ENCODE data around the gene VIM.
"Not testable (repeated sequence)": the region's sequence is repeated elsewhere in the genome, so short reads cannot be mapped to it uniquely, and the experiment has no call there.

The VIM gene

DNA sequence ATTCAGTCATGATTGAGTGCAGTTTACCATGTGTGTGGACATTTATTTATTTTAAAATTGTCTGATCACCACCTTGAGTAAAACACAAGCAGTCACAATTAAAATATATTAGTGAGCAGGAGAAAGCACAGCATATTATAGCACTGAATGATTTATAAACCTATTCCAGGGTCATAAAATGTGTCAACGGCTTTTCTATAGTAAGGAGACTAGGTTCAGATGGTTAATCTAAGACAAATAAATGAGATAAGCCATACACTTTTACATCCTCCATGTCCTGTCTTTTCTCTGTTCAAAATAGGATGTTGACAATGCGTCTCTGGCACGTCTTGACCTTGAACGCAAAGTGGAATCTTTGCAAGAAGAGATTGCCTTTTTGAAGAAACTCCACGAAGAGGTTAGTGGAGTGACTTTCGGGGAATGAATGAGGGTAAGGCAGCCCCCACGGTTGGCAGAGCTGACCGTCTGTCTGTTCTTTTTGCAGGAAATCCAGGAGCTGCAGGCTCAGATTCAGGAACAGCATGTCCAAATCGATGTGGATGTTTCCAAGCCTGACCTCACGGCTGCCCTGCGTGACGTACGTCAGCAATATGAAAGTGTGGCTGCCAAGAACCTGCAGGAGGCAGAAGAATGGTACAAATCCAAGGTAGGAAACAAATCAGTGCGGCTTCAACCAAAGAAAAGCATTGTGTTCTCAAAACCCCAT, 5.4 kb downstream of the VIM start:
- DNase-seq: no peak

DNA sequence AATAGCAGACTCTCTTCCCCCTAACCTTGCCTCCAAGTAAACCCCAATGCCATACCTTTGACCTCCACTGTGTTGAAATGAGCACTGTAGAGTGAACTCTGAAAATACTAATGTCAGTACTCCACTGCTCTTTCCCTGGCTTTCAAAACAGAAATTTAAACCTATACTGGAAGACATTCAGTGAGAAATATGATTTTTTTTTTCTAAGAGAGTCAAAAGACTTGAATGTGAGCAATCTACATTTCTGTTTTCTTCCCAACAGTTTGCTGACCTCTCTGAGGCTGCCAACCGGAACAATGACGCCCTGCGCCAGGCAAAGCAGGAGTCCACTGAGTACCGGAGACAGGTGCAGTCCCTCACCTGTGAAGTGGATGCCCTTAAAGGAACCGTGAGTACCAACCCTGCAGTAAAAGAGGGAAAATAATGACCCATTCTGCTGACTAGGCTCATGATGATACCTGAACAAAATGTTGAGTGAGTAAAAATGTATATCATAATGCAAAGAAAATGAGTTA, 6.4 kb downstream of the VIM start:
- DNase-seq: no peak

DNA sequence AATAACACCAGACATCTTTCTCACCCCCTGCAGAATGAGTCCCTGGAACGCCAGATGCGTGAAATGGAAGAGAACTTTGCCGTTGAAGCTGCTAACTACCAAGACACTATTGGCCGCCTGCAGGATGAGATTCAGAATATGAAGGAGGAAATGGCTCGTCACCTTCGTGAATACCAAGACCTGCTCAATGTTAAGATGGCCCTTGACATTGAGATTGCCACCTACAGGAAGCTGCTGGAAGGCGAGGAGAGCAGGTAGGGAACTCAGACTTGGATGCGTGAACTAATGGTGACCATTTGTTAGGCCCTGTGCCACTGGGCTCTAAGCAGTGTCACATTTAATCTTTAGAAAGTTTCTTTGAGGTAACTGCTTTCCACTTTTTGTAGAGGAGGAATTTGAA, 7.1 kb downstream of the VIM start:
- DNase-seq: no peak

DNA sequence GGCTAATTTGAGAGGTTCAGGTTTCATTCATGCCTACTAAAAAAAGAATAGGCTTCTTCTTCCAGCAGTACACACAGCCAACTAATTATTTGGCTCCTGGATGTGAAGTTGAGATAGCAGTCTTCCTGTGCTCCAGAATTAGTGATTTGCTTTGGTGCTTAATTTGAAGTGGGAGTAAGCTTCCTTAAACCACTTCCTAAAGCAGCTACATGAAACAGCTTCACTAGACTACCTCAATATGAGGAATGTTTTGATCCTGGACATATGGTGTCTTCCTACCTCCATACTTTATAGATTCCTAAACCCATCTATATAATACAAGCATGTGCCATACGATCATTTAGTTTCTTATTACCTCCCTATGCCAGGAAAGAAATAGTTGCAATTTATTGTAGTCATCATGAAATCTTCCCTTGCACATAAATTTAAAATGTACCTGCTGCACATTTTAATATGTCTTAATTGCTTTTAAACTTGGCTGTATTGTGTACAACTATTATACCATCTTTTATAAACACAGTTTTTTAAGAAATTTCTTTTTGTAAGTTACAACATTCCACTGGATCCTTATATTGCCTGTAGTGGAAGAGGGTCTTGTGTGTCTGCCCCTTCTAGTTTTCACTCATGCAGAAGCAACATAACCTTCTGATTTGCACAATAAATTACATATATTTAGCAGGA, 8.6 kb downstream of the VIM start:
- DNase-seq: no peak

DNA sequence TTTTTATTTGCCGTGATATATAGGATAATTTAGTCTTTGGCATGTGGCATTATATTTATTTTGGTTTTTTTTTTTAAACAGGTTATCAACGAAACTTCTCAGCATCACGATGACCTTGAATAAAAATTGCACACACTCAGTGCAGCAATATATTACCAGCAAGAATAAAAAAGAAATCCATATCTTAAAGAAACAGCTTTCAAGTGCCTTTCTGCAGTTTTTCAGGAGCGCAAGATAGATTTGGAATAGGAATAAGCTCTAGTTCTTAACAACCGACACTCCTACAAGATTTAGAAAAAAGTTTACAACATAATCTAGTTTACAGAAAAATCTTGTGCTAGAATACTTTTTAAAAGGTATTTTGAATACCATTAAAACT, 9.1 kb downstream of the VIM start:
- DNase-seq: no peak

DNA sequence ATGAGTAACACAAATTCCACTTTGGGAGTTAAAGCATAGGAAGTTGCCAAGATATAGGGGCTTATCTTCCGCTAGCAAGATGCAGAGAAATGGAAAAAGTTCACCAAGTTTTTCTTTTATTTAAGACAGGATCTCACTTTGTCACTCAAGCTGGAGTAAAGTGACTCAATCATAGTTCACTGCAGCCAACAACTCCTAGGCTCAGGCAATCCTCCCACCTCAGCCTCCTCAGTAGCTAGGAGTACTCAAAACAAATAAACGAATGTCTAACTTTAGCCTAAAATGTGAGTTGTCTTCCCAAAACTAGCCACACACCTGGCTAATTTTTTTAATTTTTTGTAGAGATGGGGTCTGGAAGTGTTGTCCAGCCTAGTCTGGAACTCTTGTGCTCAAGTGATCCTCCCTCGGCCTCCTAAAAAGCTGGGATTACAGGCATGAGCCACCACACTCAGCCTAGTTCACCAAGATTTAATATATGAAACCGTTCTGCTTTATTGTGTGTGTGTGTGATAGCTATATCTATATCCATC, 9.9 kb downstream of the VIM start:
- no peak for DNase-seq

DNA sequence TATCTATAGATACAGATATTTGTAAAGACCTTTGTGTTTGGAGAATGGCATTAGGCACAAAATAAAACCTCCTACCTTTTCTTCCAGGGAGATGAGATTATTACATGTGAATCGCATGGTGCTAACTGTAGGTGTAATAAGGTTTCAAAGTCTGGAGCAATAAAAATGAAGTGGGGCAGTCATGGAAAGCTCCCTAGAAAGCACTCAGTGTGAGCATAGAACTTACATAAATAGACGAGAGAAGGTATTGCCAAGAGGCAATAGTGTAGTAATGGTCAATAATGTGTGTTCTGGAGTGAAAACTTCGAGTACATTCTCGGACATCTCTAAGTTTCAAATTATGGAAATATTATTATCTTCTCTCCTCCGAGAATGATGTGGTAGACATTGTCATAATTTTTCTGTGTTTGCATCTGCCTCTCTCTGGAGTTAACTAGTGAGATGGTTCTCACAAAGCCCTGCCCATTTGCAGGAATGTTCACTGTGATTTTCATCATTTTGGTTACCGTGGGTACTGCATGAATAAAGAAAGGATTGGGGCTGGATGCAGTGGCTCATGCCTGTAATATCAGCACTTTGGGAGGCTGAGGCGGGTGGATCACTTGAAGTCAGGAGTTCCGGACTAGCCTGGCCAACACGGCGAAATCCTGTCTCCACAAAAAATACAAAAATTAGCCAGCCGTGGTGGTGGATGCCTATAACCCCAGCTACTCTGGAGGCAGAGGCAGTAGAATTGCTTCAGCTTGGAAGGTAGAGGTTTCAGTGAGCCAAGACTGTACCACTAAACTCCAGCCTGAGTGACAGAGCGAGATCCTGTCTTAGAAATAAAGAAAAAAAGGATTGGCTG, 10.6 kb downstream of the VIM start:
- no peak for DNase-seq

DNA sequence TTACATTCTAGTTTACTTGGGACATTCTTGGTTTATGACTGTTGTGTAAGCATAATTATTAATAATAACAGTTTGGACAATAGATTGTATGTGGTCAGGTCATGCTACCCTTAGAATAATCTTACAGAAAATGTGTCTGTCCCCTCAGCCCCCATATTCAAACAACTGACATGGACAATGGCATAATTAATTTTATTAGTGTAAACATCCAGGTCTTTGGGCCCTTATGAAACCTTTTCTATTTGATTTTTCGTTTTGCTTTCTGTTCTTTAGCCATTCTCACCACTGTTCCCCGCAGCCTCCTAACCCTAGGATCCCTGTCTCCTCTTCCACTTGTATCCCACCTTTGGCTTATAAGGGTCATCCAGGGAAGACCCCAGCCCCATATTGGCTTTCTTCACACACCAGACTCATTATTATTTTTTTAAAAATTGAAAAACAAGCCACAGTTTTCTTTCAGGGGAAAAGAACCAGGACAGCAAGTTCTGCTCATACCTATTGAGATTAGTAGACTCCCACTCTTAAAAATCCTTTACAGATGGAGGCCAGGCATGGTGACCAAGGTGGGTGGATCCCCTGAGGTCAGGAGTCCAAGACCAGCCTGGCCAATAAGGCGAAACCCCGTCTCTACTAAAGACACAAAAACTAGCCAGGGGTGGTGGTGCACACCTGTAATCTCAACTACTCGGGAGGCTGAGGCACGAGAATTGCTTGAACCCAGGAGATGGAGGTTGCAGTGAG, 11.5 kb downstream of the VIM start:
- DNase-seq: no peak

DNA sequence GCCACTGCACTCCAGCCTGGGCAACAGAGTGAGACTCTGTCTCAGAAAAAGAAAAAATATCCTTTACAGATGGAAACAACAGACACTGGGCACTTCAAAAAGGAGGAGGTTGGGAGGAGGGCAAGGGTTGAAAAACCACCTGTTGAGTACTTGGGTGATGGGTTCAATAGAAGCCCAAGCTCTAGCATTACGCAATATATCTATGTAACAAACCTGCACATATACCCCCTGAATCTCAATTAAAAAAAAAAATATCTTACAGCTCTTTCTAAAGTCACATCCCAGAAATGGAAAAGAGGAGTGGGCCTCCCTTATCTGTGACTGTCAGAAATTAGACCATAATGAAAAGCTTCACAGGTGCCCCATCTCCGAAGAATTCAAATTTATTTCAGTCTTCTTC, 12.1 kb downstream of the VIM start:
- DNase-seq: no peak

DNA sequence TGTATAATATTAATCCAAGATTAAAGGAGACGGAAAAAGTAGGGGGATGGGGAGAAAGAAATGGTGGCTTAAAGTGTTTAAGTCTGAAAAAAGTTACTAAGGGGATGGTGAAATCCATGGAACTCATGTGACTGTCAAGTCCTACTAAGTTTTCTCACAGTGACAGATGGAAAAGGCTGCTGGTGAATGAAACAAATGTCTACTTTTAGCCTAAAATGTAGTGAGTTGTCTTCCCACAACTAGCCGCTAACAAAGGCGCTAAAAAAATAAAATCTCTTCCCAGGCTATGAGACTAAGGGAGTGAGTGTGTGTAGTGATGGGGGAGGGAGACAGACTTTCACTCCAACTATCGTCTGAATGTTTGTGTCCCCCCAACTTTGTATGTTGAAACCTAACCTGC, 12.6 kb downstream of the VIM start:
- no peak for DNase-seq

DNA sequence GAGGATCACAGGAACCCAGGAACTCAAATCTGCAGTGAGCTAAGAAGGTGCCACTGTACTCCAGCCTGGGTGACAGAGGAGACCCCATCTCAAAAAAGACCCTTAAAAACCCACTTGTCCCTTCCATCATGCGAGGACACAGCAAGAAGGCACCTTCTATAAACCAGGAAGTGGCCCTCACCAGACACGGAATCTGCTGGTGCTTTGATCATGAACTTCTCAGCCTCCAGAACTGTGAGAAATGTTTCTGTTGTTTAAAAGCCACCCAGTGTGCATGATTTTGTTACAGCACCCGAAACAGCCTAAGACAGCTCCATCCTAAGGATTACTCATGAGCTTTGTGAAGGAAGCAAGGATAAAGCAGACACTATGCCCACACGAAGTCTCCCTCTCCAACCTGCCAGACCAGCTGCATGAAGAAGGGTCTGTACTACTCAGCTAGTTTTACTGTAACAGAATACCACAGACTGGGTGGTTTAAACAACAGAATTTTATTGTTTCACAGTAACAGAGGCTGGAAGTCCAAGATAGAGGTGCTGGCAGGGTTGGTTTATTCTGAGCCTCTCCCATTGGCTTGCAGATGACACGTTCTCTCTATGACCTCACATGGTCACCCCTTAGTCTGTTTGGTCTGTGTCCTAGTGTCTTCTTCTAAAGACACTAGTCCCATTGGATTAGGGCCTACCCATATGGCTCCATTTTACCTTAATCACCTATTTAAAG, 13.7 kb downstream of the VIM start:
- DNase-seq: no peak

DNA sequence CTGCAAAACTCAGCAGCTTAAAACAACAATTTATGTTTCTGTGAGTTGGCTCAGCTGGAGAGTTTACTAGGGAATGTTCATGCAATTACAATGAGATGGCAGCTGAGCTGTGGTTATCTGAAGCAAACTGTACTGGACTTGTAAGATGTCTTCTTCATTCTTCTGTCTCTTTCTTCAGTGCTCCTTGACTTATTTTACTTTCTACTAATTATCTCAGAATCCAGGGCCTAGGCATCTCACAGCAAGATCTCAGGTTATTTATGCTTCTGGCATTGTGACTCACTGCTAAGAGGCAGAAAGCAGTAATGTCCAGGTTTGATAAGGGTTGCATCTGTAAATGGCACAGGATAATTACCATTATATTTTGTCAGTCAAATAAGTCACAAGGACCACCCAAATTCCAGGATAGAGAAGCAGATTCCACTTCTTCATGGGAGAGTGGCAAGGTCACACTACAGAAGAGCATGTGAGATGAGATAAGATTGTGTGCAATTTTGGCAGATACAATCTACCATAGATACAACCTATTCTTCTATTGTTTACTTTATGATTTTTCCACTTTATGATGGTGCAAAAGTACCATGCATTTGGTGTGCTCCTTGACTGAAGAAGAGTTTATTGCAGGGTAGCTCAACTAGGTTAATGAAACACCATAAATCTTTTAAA, 16.8 kb downstream of the VIM start:
- DNase-seq: no peak

DNA sequence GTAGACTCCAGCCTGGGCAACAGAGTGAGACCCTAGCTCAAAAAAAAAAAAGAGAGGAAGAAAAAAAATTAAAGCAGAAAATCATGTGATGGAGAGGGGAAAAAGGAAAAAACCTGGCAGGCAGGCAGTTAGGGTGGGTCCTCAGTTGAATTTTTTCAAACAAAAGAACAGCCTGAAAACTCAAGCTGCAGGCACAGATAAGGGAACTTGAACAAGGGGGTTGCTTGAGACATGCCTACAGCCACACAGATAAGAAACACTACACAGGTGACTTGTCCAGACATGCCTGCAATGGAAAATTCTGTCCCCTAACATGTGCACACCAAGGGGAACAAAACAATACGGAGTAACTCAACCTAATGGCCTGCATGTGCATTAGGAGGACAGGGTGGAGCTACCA, 19.2 kb downstream of the VIM start:
- DNase-seq: no peak

DNA sequence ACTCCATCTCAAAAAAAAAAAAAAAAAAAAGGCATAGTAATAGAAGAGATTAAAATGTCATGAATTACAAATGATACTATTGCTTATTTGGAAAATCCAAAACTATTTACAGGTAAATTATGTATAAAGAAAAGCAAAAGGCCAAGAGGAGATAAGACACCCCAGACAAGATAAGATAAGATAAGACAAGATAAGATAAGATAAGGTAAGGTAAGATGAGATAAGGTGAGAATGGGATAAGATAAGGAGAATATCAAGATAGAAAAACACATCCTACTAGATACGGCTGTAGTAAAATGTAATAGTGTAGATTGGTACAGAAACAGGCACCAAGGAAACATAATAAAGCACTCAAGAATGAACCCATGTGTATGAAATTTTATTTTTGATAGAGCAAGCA, 20.9 kb downstream of the VIM start:
- DNase-seq: no peak

DNA sequence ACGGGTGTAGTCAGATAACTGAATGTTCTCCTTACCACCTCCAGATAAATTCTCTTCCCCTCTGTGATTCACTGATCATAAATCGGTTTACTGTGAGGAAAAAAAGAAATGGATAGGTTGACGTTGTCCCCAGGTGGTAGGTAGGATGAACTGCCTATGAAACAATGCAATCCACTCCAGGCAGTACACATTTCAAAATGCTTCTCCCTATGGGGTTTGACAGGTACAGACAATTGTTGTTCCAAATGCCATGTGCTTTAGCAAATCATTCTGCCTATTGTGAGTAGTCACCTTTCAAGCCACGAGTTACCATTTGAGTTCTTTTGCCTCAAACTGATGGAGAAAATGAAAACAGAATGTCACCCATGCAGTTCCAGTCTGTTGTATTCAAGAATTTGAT, 21.8 kb downstream of the VIM start:
- no peak for DNase-seq

DNA sequence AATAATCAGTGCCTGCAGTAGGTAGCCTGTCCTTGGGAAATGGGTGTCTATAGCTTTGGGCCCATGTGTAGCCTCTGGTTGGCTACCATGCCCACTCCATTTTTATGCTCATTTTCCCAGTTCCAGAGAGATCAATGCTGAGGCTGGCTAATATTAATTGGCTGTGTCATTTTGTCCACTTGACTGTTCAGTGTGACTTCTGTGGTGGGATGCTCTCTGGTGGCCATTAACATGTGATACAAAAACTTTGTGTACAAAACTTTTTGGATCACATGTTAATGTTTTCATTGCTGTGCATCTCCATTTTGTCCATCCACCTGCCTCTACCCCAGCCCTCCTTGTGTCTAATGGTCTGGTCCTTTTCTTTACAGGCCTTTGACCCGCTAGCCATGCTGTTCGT, 22.7 kb downstream of the VIM start:
- no peak for DNase-seq

DNA sequence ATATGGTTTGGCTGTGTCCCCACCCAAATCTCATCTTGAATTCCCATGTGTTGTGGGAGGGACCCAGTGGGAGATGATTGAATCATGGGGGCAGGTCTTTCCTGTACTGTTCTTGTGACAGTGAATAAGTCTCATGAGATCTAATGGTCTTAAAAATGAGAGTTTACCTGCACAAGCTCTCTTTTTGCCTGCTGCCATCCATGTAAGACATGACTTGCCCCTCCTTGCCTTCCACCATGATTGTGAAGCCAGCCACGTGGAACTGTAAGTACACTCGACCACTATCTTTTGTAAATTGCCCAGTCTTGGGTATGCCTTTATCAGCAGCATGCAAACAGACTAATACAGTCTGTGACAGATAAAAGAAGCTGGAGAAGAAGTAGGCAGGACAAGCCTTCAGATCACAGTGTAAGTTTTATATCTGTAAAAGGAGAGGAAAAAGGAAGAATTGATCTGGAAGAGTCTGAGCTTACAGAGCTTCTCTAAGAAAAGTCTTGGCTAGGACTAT, 26.6 kb downstream of the VIM start:
- not testable (repeated sequence) for DNase-seq

DNA sequence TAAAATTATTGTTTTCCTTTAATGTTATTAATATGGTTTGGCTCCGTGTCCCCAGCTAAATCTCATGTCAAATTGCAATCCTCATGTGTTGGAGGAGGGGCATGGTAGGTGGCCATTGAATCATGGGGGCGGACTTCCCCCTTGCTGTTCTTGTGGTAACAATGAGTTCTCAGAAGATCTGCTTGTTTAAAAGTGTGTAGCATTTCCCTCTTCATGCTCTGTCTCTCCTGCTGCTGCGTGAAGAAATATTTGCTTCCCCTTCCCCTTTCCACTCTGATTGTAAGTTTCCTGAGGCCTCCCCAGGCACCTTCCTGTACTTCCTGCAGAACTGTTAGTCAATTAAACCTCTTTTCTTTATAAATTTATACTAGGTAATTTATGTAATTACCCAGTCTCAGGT, 27.5 kb downstream of the VIM start:
- no peak for DNase-seq

DNA sequence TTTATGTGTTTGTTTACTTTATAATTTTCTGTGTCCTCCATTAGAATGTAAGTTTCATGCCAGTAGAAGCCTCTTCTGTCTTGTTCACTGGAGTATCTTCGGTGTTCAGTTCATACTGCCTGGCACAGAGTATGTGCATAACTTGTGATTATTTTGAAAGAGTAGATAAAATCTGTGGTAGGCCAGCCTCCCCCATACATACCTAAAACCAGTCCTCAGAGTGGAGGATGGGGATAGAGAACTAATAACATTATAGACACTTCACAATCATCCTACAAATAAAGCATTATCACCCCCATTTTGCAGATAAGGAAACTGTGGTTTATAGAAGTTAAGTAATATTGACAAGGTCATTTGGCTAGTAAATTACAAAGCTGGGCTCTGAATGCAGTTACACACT, 28.0 kb downstream of the VIM start:
- DNase-seq: no peak

DNA sequence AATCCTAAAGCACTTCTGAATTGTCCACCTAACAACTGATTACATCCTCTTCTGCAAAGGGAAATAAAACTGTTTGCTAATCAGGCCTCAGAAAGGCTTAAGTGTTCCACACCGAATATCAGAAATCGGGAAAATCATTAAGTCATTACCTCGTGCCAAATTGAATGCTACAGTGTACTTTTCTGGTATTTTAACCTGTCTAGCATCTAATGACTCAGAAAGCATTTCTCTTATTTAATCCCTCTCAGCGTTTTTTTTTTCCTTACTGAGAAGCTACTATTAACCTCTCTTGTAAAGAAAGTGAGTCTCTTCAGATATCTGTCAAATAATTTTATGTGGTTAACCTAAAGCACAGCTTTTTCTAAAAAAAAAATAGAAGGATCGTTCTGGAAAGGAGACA, 28.6 kb downstream of the VIM start:
- DNase-seq: no peak

Data from 8988T (cell line).